Prostate gland (tissue), 2 donors: Measurements from ENCODE around the gene NFKBIA. TPM values are rescaled to one million over a fixed set of nuclear protein-coding genes. Genes with fewer than 3 reads are reported as not detected.

ENCODE experiments used
- DNase-seq: peaks from one replicate; pipeline ENCODE4 v3.0.0-alpha.2; 2019; ENCODE audit warnings: low spot score
- H3K27ac ChIP-seq, 2 donors: fragments of 200-600 bp; sonication (generic); 2 replicates each; pipeline ENCODE4 v1.5.1; 2017 to 2019
- H3K27me3 ChIP-seq: fragments of 200-600 bp; sonication (generic); replicated peaks from 2 replicates; pipeline ENCODE4 v1.5.1; 2019; ENCODE audit not compliant: insufficient read depth
- H3K36me3 ChIP-seq, 2 donors: fragments of 200-600 bp; sonication (generic); 1 replicate in 1 of 2; 2 replicates in 1 of 2; pipeline versions ENCODE4 v1.5.1 to v1.8.1; 2017 to 2019
- H3K4me1 ChIP-seq: fragments of 200-600 bp; sonication (generic); replicated peaks from 2 replicates; pipeline ENCODE4 v1.5.1; 2019
- H3K4me3 ChIP-seq, 2 donors: fragments of 200-600 bp; sonication (generic); 2 replicates each; pipeline ENCODE4 v1.5.1; 2017 to 2019
- H3K9me3 ChIP-seq: fragments of 200-600 bp; sonication (generic); 2 replicates; pipeline ENCODE4 v1.5.1; 2017
- CTCF ChIP-seq, 4 experiments: fragments of 200-600 bp in 2 of 4; fragments of 450-650 bp in 2 of 4; sonication (generic) in 2 of 4; IDR thresholded peaks; 1 replicate in 3 of 4; 2 replicates in 1 of 4; pipeline ENCODE4 v1.5.1; 2016 to 2019; ENCODE audit warnings: antibody characterized with exemption in 4 of 4, mild to moderate bottlenecking in 2 of 4, moderate library complexity in 2 of 4
- POLR2A ChIP-seq: fragments of 450-650 bp; IDR thresholded peaks from one replicate; pipeline ENCODE4 v1.6.1; 2016; ENCODE audit warnings: antibody characterized with exemption, mild to moderate bottlenecking
- POLR2AphosphoS5 ChIP-seq: sonication (generic); formaldehyde crosslinking; IDR thresholded peaks from one replicate; pipeline ENCODE4 v1.6.1; 2017; ENCODE audit warnings: antibody characterized with exemption
- WGBS: methylation state at CpG from one replicate; pipeline ENCODE4 v1.1.5; 2018; 5-methylcytosine and 5-hydroxymethylcytosine counted together
- intact Hi-C: fragments of 100-400 bp; cut with DNase I; formaldehyde crosslinking; loops from one replicate; pipeline ENCODE4 v1.14.2; 2022
- total RNA-seq, 2 donors: library from RNA; depleted of rRNA; stranded (reverse); fragments of >200 nt; gene quantifications; one replicate each; pipeline ENCODE4 v1.1.0, GENCODE V29; 2016

The NFKBIA gene
- total RNA-seq, 2 donors from 2014 or later, result 294 to 415 TPM

- intact Hi-C loops, result no loop called here
- TF ChIP-seq CTCF (IDR thresholded peaks at IDR 0.05), result no peak
- no peak for TF ChIP-seq POLR2A
These were observed 35.8 kb downstream of the NFKBIA start for GRCh38 chr14:35368583-35369392.

GRCh38 chr14:35368139-35368460 lies 36.4 kb downstream of the NFKBIA start:
- intact Hi-C loops, result no loop called here

More at GRCh38 chr14:35368583-35369392, 35.8 kb downstream of the NFKBIA start:
- H3K27me3 ChIP-seq, result no peaks in the 10 kb centered on the region
- H3K4me1 ChIP-seq, result no peaks in the 10 kb centered on the region
- no peak for DNase-seq
- no peaks in the 10 kb centered on the region for H3K36me3 ChIP-seq
- 61% methylated on average over 37 of the region's 37 CpGs for WGBS
- H3K9me3 ChIP-seq, result no peaks in the 10 kb centered on the region
- no peak overlapping the region for H3K4me3 ChIP-seq
- no peak overlapping the region for H3K27ac ChIP-seq

GRCh38 chr14:35367056-35367372 lies 37.5 kb downstream of the NFKBIA start:
- intact Hi-C loops, result no loop called here
- WGBS, result 91% methylated on average over 5 of the region's 5 CpGs
- Histone ChIP-seq H3K4me1 (no peaks in the 10 kb centered on the region), H3K27me3 (no peaks in the 10 kb centered on the region), H3K36me3 (no peaks in the 10 kb centered on the region), H3K9me3 (no peaks in the 10 kb centered on the region), H3K27ac (no peak overlapping the region), H3K4me3 (no peak overlapping the region)
- no peak for TF ChIP-seq POLR2AphosphoS5
- TF ChIP-seq POLR2A, result no peak
- no peak for TF ChIP-seq CTCF (IDR thresholded peaks at IDR 0.05)
- no peak for DNase-seq

More at GRCh38 chr14:35368139-35368460, 36.4 kb downstream of the NFKBIA start:
- no peak for DNase-seq
- no peaks in the 10 kb centered on the region for H3K9me3 ChIP-seq
- no peak overlapping the region for H3K27ac ChIP-seq
- H3K4me3 ChIP-seq, result no peak overlapping the region
- no peaks in the 10 kb centered on the region for H3K27me3 ChIP-seq
- no peaks in the 10 kb centered on the region for H3K36me3 ChIP-seq
- WGBS, result 38% methylated on average over 2 of the region's 2 CpGs
- H3K4me1 ChIP-seq, result no peaks in the 10 kb centered on the region
- no peak for TF ChIP-seq CTCF (IDR thresholded peaks at IDR 0.05)
- no peak for TF ChIP-seq POLR2AphosphoS5
- no peak for TF ChIP-seq POLR2A

- intact Hi-C loops, result no loop called here
- Histone ChIP-seq H3K36me3 (no peaks in the 10 kb centered on the region), H3K9me3 (no peaks in the 10 kb centered on the region), H3K4me1 (no peaks in the 10 kb centered on the region), H3K4me3 (no peak overlapping the region), H3K27me3 (no peaks in the 10 kb centered on the region), H3K27ac (no peak overlapping the region)
- no peak for DNase-seq
- WGBS, result 97% methylated on average over 4 of the region's 8 CpGs
- TF ChIP-seq POLR2A (no peak), CTCF (IDR thresholded peaks at IDR 0.05) (no peak), POLR2AphosphoS5 (no peak)
These were observed 38.0 kb downstream of the NFKBIA start for GRCh38 chr14:35366521-35366976.

- DNase-seq, result no peak
- Histone ChIP-seq H3K27me3 (no peaks in the 10 kb centered on the region), H3K4me1 (no peaks in the 10 kb centered on the region), H3K9me3 (no peaks in the 10 kb centered on the region), H3K36me3 (no peaks in the 10 kb centered on the region), H3K4me3 (no peak overlapping the region), H3K27ac (no peak overlapping the region)
- WGBS, result 92% methylated on average over 12 of the region's 12 CpGs
- intact Hi-C loops, result no loop called here
- TF ChIP-seq POLR2A (no peak), POLR2AphosphoS5 (no peak), CTCF (IDR thresholded peaks at IDR 0.05) (no peak)
These were observed 38.5 kb downstream of the NFKBIA start for GRCh38 chr14:35366056-35366451.
